PC-3 (cell line): Measurements from ENCODE around the gene LBHD1. TPM values are rescaled to one million over a fixed set of nuclear protein-coding genes. Genes with fewer than 3 reads are reported as not detected.

Experiments used
- ATAC-seq: fragments of 200-7000 bp; cut with Tn5 transposase; 2 replicates; pipeline ENCODE4 v1.9.1; 2020; ENCODE audit warnings: mild to moderate bottlenecking, moderate library complexity
- BruUV-seq: library from RNA; stranded (reverse); fragments of 400-500 nt; replicated peaks from 2 replicates; lab custom pipeline; 2021; lab: Mats Ljungman, UMichigan
- CTCF ChIA-PET: fragments of 300-600 bp; sonication (Branson Sonifier 250); formaldehyde crosslinking; loops from one replicate; lab custom pipeline; 2022; ENCODE audit warnings: antibody characterized with exemption; lab: Charles Lee
- POLR2A ChIA-PET: fragments of 300-600 bp; sonication (Branson Sonifier 250); formaldehyde crosslinking; loops from one replicate; lab custom pipeline; 2022; ENCODE audit warnings: antibody characterized with exemption; ENCODE audit not compliant: unreplicated experiment; lab: Charles Lee
- DNase-seq: peaks from one replicate; pipeline ENCODE4 v3.0.0-alpha.2; 2015
- H2AFZ ChIP-seq: fragments of 300-600 bp; sonication (generic); 2 replicates; pipeline ENCODE4 v1.6.0; 2016; ENCODE audit warnings: antibody characterized with exemption, low read length
- H3F3A ChIP-seq: fragments of 300-600 bp; sonication (generic); one replicate; pipeline ENCODE4 v1.6.0; 2017; ENCODE audit warnings: antibody characterized with exemption, low read length, control low read depth, mild to moderate bottlenecking; ENCODE audit not compliant: unreplicated experiment
- H3K27ac ChIP-seq: fragments of 300-600 bp; sonication (generic); 2 replicates; pipeline ENCODE4 v1.5.1; 2016; ENCODE audit warnings: mild to moderate bottlenecking, low read length
- H3K27me3 ChIP-seq: fragments of 300-600 bp; sonication (generic); 2 replicates; pipeline ENCODE4 v1.6.1; 2016; ENCODE audit warnings: low read length, mixed read lengths
- H3K36me3 ChIP-seq: fragments of 300-600 bp; sonication (generic); 2 replicates; pipeline ENCODE4 v1.6.1; 2016; ENCODE audit warnings: low read depth, mixed run types, low read length, mixed read lengths
- H3K4me1 ChIP-seq: fragments of 300-600 bp; sonication (generic); 2 replicates; pipeline ENCODE4 v1.5.1; 2016; ENCODE audit warnings: low read length; ENCODE audit not compliant: insufficient read depth
- H3K4me2 ChIP-seq: fragments of 300-600 bp; sonication (generic); 2 replicates; pipeline ENCODE4 v1.6.0; 2016; ENCODE audit warnings: low read length
- H3K4me3 ChIP-seq: fragments of 300-600 bp; sonication (generic); 2 replicates; pipeline ENCODE4 v1.5.1; 2016; ENCODE audit warnings: mild to moderate bottlenecking, low read length, mixed read lengths
- H3K79me2 ChIP-seq: fragments of 300-600 bp; sonication (generic); 2 replicates; pipeline ENCODE4 v1.6.1; 2017; ENCODE audit warnings: low read length, mixed read lengths
- H3K9ac ChIP-seq: fragments of 300-600 bp; sonication (generic); 2 replicates; pipeline ENCODE4 v1.6.0; 2016; ENCODE audit warnings: mild to moderate bottlenecking, low read length
- H3K9me2 ChIP-seq: fragments of 300-600 bp; sonication (generic); replicated peaks from 2 replicates; pipeline ENCODE4 v1.6.1; 2016; ENCODE audit warnings: mixed run types, low read length, mixed read lengths
- H3K9me3 ChIP-seq: fragments of 300-600 bp; sonication (generic); 2 replicates; pipeline ENCODE4 v1.6.1; 2016; ENCODE audit warnings: low read length, mixed read lengths
- H4K20me1 ChIP-seq: fragments of 300-600 bp; sonication (generic); 2 replicates; pipeline ENCODE4 v1.6.1; 2016; ENCODE audit warnings: low read length, mixed read lengths
- EZH2 ChIP-seq: fragments of 300-600 bp; sonication (generic); IDR thresholded peaks from one replicate; pipeline ENCODE4 v1.6.1; 2017; ENCODE audit warnings: antibody characterized with exemption, mild to moderate bottlenecking, low read length; ENCODE audit not compliant: unreplicated experiment
- EZH2phosphoT487 ChIP-seq: fragments of 300-600 bp; sonication (generic); IDR thresholded peaks from 2 replicates; pipeline ENCODE4 v1.6.1; 2018; ENCODE audit warnings: mild to moderate bottlenecking, antibody characterized with exemption, low read length, borderline replicate concordance
- intact Hi-C: fragments of 100-400 bp; cut with micrococcal nuclease; formaldehyde crosslinking; loops from 2 replicates; pipeline ENCODE4 v1.9.0; 2023
- total RNA-seq: library from RNA; depleted of rRNA; stranded (reverse); fragments of >200 nt; gene quantifications from 2 replicates; pipeline ENCODE4 v1.2.3, GENCODE V29; 2014
- TF ChIP-seq, protein P1 (sequence below): fragments of 300-600 bp; sonication (generic); conservative IDR thresholded peaks from 2 replicates; pipeline ENCODE4 v1.5.1; 2017; ENCODE audit warnings: antibody characterized with exemption, low read depth, mild to moderate bottlenecking, low read length

LBHD1 gene
- total RNA-seq, 1 experiment from 2014 or later = 9.7 TPM

DNA sequence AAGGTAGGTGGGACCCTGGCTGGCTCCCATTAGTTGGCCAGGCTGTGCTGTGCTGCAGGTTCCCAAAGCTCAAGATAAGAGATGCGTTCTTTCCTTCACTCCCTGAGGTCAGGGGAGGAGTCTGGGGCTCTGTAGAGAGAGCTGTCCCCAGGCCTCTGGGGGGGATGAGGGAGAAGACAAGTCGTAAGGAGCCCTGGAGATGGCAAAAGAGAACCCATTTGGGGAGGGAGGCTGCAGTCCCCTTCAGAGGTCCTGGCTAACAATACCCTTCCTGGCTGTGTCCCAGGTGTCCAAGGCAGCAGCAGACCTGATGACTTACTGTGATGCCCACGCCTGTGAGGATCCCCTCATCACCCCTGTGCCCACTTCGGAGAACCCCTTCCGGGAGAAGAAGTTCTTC lies 36.3 kb upstream of the LBHD1 start:
- Histone ChIP-seq H3K4me1 (peaks cover 17% of the 10 kb centered on the region), H3K36me3 (peaks cover 36% of the 10 kb centered on the region), H3K9me3 (no peaks in the 10 kb centered on the region), H4K20me1 (no peaks in the 10 kb centered on the region), H3K79me2 (0 out of 2 replicates have a peak, but pooled peaks cover 5% of the 10 kb centered on the region), H3K9ac (no peak overlapping the region), H3F3A (peaks cover 6% of the 10 kb centered on the region), H3K27me3 (no peaks in the 10 kb centered on the region), H3K27ac (no peak overlapping the region), H3K4me2 (no peak overlapping the region), H3K4me3 (no peak overlapping the region), H2AFZ (no peak overlapping the region), H3K9me2 (no peaks in the 10 kb centered on the region)
- TF ChIP-seq EZH2phosphoT487 (no peak), EZH2 (no peak)
- TF ChIP-seq, protein P1, sequence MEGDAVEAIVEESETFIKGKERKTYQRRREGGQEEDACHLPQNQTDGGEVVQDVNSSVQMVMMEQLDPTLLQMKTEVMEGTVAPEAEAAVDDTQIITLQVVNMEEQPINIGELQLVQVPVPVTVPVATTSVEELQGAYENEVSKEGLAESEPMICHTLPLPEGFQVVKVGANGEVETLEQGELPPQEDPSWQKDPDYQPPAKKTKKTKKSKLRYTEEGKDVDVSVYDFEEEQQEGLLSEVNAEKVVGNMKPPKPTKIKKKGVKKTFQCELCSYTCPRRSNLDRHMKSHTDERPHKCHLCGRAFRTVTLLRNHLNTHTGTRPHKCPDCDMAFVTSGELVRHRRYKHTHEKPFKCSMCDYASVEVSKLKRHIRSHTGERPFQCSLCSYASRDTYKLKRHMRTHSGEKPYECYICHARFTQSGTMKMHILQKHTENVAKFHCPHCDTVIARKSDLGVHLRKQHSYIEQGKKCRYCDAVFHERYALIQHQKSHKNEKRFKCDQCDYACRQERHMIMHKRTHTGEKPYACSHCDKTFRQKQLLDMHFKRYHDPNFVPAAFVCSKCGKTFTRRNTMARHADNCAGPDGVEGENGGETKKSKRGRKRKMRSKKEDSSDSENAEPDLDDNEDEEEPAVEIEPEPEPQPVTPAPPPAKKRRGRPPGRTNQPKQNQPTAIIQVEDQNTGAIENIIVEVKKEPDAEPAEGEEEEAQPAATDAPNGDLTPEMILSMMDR = no peak
- no peak for DNase-seq
- ATAC-seq = no peak
- ChIA-PET CTCF (no interaction called here), POLR2A (no interaction called here)
- no TSS peak for BruUV-seq
- intact Hi-C loops = no loop called here

DNA sequence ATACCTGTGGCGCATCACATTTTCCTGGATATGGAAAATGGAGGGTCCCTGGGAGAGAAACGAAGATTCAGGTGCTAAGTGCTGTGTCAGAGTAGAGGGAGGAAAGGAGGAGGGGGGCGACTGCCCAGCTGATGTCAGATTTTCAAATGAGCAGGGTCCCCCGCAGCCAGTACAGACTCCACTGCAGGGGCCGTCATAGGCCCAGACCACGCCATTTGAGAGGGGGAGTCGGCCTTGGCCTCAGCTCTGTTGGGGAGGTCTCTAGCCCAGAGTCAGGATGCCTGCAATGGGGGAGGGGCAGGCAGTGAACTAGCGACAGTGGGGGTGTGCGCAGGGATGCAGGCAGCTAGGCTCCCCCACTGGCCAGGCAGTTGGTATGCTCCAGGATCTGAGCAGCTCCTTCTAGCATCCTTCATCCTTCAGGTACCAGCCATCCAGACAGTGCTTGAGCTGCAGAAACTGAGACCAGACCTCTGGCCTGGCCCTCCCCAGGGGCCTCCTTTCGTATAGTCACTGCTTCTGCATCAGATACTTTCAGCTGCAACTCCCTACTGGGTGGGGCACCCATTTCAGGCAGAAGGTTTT lies 35.3 kb upstream of the LBHD1 start, which contains the start of the genes BSCL2 and GNG3:
BSCL2 (minus strand) TSS at position 148 of the 585 bp plus-strand sequence. CDS start 229 bp downstream, outside the sequence.
GNG3 (plus strand) TSS at position 400 of the 585 bp plus-strand sequence. CDS start 620 bp downstream, outside the sequence.
- H3K79me2 ChIP-seq = 0 out of 2 replicates have a peak, but pooled peaks cover 5% of the 10 kb centered on the region
- H3K36me3 ChIP-seq = peaks cover 26% of the 10 kb centered on the region
- no peaks in the 10 kb centered on the region for H3K9me2 ChIP-seq
- TF ChIP-seq, protein P1 = no peak
- TF ChIP-seq EZH2phosphoT487 (no peak), EZH2 (no peak)
- H3K9ac ChIP-seq = no peak within 1 kb of the TSS
- CTCF ChIA-PET = no interaction called here
- peak within 1 kb of the TSS; percentile 76 for H2AFZ ChIP-seq
- H3K4me3 ChIP-seq = peak within 1 kb of the TSS; percentile 87
- intact Hi-C loops = loop anchor here (2.0 kb wide), 1 partner anchor 21 kb away; the partner anchor contains the start of gene TTC9C
- H3K4me2 ChIP-seq = peak within 1 kb of the TSS; percentile 89
- POLR2A ChIA-PET = interaction anchor here (0.6 kb wide), 1 partner anchor 46 kb away, joined by 4 read pairs; the partner anchor contains the start of gene ZBTB3
- no peaks in the 10 kb centered on the region for H4K20me1 ChIP-seq
- no peaks in the 10 kb centered on the region for H3K9me3 ChIP-seq
- BruUV-seq = no TSS peak
- H3K4me1 ChIP-seq = peaks cover 17% of the 10 kb centered on the region
- 0 out of 2 replicates have a peak within 1 kb of the TSS, but pooled peaks have one; percentile 2 for H3K27ac ChIP-seq
- ATAC-seq = no peak
- no peak for DNase-seq
- peaks cover 6% of the 10 kb centered on the region for H3F3A ChIP-seq
- H3K27me3 ChIP-seq = no peaks in the 10 kb centered on the region

DNA sequence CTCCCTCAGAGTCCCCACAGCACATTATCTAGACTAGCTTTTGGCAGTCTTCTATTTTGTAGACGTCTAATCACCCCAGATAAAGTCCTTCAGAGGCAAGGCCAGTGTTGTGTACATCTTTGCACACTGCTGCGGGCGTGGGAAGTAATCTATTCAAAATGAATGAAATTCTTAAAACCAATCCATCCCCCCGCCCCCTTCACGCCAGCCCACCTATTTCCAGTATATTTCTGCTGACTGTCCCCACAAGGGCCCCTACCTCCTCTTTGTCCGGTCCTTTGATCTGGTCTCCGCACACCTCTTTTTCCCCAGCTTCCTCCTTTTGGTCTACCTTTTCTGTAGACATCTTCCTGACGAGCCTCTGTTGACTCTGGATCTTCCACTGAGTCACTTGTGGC lies 34.8 kb upstream of the LBHD1 start:
- H3K9ac ChIP-seq = no peak overlapping the region
- no TSS peak for BruUV-seq
- no peaks in the 10 kb centered on the region for H3K9me2 ChIP-seq
- peaks cover 6% of the 10 kb centered on the region for H3F3A ChIP-seq
- CTCF ChIA-PET = interaction anchor here (0.6 to 1.7 kb wide), 2 partner anchors 13 to 26 kb away, joined by 4 to 11 read pairs; no protein-coding TSS in a partner anchor
- H3K27me3 ChIP-seq = no peaks in the 10 kb centered on the region
- H3K4me2 ChIP-seq = peak overlapping the region; percentile 89
- TF ChIP-seq, protein P1 = no peak
- TF ChIP-seq EZH2phosphoT487 = no peak
- no peak for TF ChIP-seq EZH2
- H3K9me3 ChIP-seq = no peaks in the 10 kb centered on the region
- intact Hi-C loops = loop anchor here (2.0 kb wide), 1 partner anchor 22 kb away; the partner anchor contains the start of gene TTC9C
- no peaks in the 10 kb centered on the region for H4K20me1 ChIP-seq
- no peak; the same call in 1 of the 2 replicates for ATAC-seq
- H3K4me3 ChIP-seq = no peak overlapping the region; the same call in 1 of the 2 replicates
- peak overlapping the region; percentile 76; the same call in 1 of the 2 replicates for H2AFZ ChIP-seq
- DNase-seq = peak; percentile 21
- H3K27ac ChIP-seq = no peak overlapping the region
- H3K79me2 ChIP-seq = 0 out of 2 replicates have a peak, but pooled peaks cover 5% of the 10 kb centered on the region
- peaks cover 17% of the 10 kb centered on the region for H3K4me1 ChIP-seq
- POLR2A ChIA-PET = interaction anchor here (0.6 to 0.7 kb wide), 6 partner anchors 47 to 154 kb away, joined by 3 to 11 read pairs (median 5); partner anchors contain the start of genes TAF6L and ZBTB3
- H3K36me3 ChIP-seq = peaks cover 22% of the 10 kb centered on the region
